NCI-H526 (cell line): ENCODE measurements around the gene GAB3.
"Not testable (repeated sequence)": the region's sequence is repeated elsewhere in the genome, so short reads cannot be mapped to it uniquely, and the experiment has no call there.

ENCODE experiments used
- DNase-seq, 2 experiments: peaks; one replicate each; lab custom pipeline; 2025; lab: John Stamatoyannopoulos, UW

GAB3 gene

GRCh38 chrX:154658957-154659356, 91.9 kb downstream of the GAB3 start:
- DNase-seq, result no peak

GRCh38 chrX:154658187-154658586, 92.7 kb downstream of the GAB3 start:
- DNase-seq, result no peak

- no peak for DNase-seq
Measured at GRCh38 chrX:154657226-154657805, 93.6 kb downstream of the GAB3 start.

GRCh38 chrX:154655786-154656185, 95.1 kb downstream of the GAB3 start:
- DNase-seq, result no peak

GRCh38 chrX:154655346-154655745, 95.5 kb downstream of the GAB3 start:
- DNase-seq, result no peak

GRCh38 chrX:154654925-154655324, 96.0 kb downstream of the GAB3 start:
- DNase-seq, result no peak

GRCh38 chrX:154654372-154654771, 96.5 kb downstream of the GAB3 start:
- no peak for DNase-seq

- DNase-seq, result not testable (repeated sequence)
Measured at GRCh38 chrX:154653413-154653812, 97.5 kb downstream of the GAB3 start, which contains the start of gene CTAG2. Gene CTAG2, minus strand, starts transcription at chrX:154653579. Its CDS starts 64 bp downstream, at chrX:154653515.

- no peak for DNase-seq
Measured at GRCh38 chrX:154653048-154653401, 97.9 kb downstream of the GAB3 start.

GRCh38 chrX:154652311-154653047, 98.4 kb downstream of the GAB3 start:
- no peak for DNase-seq

GRCh38 chrX:154650221-154650510, 100.7 kb downstream of the GAB3 start:
- DNase-seq, result no peak

- DNase-seq, result no peak
Measured at GRCh38 chrX:154649503-154650220, 101.2 kb downstream of the GAB3 start.

- no peak for DNase-seq
Measured at GRCh38 chrX:154648931-154649330, 101.9 kb downstream of the GAB3 start.

- not testable (repeated sequence) for DNase-seq
Measured at GRCh38 chrX:154645745-154646378, 105.0 kb downstream of the GAB3 start.

- not testable (repeated sequence) for DNase-seq
Measured at GRCh38 chrX:154643708-154644107, 107.2 kb downstream of the GAB3 start.

- not testable (repeated sequence) for DNase-seq
Measured at GRCh38 chrX:154641740-154642139, 109.1 kb downstream of the GAB3 start.

GRCh38 chrX:154633661-154634060, 117.2 kb downstream of the GAB3 start:
- DNase-seq, result not testable (repeated sequence)

- DNase-seq, result not testable (repeated sequence)
Measured at GRCh38 chrX:154630949-154631348, 119.9 kb downstream of the GAB3 start.

GRCh38 chrX:154628960-154629359, 121.9 kb downstream of the GAB3 start:
- DNase-seq, result not testable (repeated sequence)
